SK-N-SH treated with all-trans-retinoic acid at 6 μM for 48 hours (cell line): ENCODE results near the gene PLCH2.

Experiments
- ARNTL ChIP-seq: fragments of 450-650 bp; formaldehyde crosslinking; IDR thresholded peaks from 2 replicates; pipeline ENCODE4 v1.5.0; 2020; ENCODE audit warnings: low read depth, mild to moderate bottlenecking, moderate library complexity, borderline replicate concordance
- BACH2 ChIP-seq: fragments of 250-450 bp; sonication (Bioruptor Pico); IDR thresholded peaks from 2 replicates; pipeline ENCODE4 v1.9.0; 2021; ENCODE audit warnings: mild to moderate bottlenecking, borderline replicate concordance
- ESRRG ChIP-seq: fragments of 250-450 bp; sonication (Bioruptor Pico); IDR thresholded peaks from 2 replicates; pipeline ENCODE4 v1.6.1; 2021; ENCODE audit warnings: mild to moderate bottlenecking
- ISL1 ChIP-seq: fragments of 250-450 bp; sonication (Bioruptor Pico); IDR thresholded peaks from 2 replicates; pipeline ENCODE4 v2.1.2; 2022; ENCODE audit warnings: mild to moderate bottlenecking, moderate library complexity
- PPARA ChIP-seq: fragments of 250-450 bp; sonication (Bioruptor Pico); IDR thresholded peaks from 2 replicates; pipeline ENCODE4 v1.5.0; 2020; ENCODE audit warnings: mild to moderate bottlenecking, borderline replicate concordance
- SNAI2 ChIP-seq: fragments of 250-450 bp; sonication (Bioruptor Pico); IDR thresholded peaks from 2 replicates; pipeline ENCODE4 v1.5.0; 2020; ENCODE audit warnings: mild to moderate bottlenecking, moderate library complexity
- TCF4 ChIP-seq: fragments of 250-450 bp; sonication (Bioruptor Pico); IDR thresholded peaks from 2 replicates; pipeline ENCODE4 v1.8.0; 2021; ENCODE audit warnings: mild to moderate bottlenecking, moderate library complexity, borderline replicate concordance
- TOX ChIP-seq: fragments of 250-450 bp; sonication (Bioruptor Pico); IDR thresholded peaks from 2 replicates; pipeline ENCODE4 v1.8.0; 2021; ENCODE audit warnings: mild to moderate bottlenecking, moderate library complexity, borderline replicate concordance
- ZC3H10 ChIP-seq: fragments of 250-450 bp; sonication (Bioruptor Pico); IDR thresholded peaks from 2 replicates; pipeline ENCODE4 v1.5.1; 2021; ENCODE audit warnings: mild to moderate bottlenecking, moderate library complexity
- ZFP3 ChIP-seq: fragments of 250-450 bp; sonication (Bioruptor Pico); IDR thresholded peaks from 2 replicates; pipeline ENCODE4 v1.5.0; 2020; ENCODE audit warnings: mild to moderate bottlenecking, moderate library complexity
- ZNF565 ChIP-seq: fragments of 450-650 bp; formaldehyde crosslinking; conservative IDR thresholded peaks from 2 replicates; pipeline ENCODE4 v1.5.0; 2020; ENCODE audit warnings: low read depth, mild to moderate bottlenecking, moderate library complexity
- TF ChIP-seq, protein P1 (sequence below): fragments of 250-450 bp; sonication (Bioruptor Pico); IDR thresholded peaks from 2 replicates; pipeline ENCODE4 v1.8.0; 2020; ENCODE audit warnings: mild to moderate bottlenecking, moderate library complexity, borderline replicate concordance
- TF ChIP-seq, protein P2 (sequence below): fragments of 250-450 bp; sonication (Bioruptor Pico); IDR thresholded peaks from 2 replicates; pipeline ENCODE4 v1.8.0; 2021; ENCODE audit warnings: low read depth, mild to moderate bottlenecking, moderate library complexity, borderline replicate concordance
- TF ChIP-seq, protein P3 (sequence below): fragments of 250-450 bp; sonication (Bioruptor Pico); IDR thresholded peaks from 2 replicates; pipeline ENCODE4 v1.5.1; 2021; ENCODE audit warnings: mild to moderate bottlenecking, moderate library complexity

DNA sequence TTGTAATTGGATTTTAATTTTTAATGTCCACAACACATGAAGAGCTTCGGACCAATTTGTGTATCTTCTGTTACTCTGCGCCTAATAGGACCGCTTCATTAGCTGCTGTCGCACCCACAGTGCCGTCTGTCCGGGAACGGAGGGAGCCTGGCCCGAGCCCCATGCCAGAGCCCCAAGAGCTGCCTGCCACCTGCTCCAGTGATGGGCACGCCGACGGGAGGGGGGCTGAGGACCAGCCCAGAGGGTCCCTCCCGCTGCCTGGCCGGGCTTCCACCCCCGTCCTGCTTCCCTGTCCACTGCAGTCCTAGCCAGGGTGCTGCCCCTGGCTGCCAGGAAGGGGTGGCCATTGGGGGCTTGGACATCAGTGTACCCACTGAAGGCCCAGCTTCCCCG is 30.3 kb upstream of the PLCH2 start:
- TF ChIP-seq, protein P1, sequence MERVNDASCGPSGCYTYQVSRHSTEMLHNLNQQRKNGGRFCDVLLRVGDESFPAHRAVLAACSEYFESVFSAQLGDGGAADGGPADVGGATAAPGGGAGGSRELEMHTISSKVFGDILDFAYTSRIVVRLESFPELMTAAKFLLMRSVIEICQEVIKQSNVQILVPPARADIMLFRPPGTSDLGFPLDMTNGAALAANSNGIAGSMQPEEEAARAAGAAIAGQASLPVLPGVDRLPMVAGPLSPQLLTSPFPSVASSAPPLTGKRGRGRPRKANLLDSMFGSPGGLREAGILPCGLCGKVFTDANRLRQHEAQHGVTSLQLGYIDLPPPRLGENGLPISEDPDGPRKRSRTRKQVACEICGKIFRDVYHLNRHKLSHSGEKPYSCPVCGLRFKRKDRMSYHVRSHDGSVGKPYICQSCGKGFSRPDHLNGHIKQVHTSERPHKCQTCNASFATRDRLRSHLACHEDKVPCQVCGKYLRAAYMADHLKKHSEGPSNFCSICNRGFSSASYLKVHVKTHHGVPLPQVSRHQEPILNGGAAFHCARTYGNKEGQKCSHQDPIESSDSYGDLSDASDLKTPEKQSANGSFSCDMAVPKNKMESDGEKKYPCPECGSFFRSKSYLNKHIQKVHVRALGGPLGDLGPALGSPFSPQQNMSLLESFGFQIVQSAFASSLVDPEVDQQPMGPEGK (CRISPR knock-in tag), result no peak
- no peak for TF ChIP-seq ISL1 (CRISPR knock-in tag)
- no peak for TF ChIP-seq ZC3H10 (CRISPR knock-in tag)
- TF ChIP-seq PPARA (CRISPR knock-in tag), result no peak
- no peak for TF ChIP-seq ZFP3
- TF ChIP-seq ARNTL (CRISPR knock-in tag), result no peak
- TF ChIP-seq, protein P2, sequence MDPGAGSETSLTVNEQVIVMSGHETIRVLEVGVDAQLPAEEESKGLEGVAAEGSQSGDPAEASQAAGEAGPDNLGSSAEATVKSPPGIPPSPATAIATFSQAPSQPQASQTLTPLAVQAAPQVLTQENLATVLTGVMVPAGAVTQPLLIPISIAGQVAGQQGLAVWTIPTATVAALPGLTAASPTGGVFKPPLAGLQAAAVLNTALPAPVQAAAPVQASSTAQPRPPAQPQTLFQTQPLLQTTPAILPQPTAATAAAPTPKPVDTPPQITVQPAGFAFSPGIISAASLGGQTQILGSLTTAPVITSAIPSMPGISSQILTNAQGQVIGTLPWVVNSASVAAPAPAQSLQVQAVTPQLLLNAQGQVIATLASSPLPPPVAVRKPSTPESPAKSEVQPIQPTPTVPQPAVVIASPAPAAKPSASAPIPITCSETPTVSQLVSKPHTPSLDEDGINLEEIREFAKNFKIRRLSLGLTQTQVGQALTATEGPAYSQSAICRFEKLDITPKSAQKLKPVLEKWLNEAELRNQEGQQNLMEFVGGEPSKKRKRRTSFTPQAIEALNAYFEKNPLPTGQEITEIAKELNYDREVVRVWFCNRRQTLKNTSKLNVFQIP (CRISPR knock-in tag), result no peak
- no peak for TF ChIP-seq TCF4 (CRISPR knock-in tag)
- TF ChIP-seq BACH2 (CRISPR knock-in tag), result no peak
- TF ChIP-seq, protein P3, sequence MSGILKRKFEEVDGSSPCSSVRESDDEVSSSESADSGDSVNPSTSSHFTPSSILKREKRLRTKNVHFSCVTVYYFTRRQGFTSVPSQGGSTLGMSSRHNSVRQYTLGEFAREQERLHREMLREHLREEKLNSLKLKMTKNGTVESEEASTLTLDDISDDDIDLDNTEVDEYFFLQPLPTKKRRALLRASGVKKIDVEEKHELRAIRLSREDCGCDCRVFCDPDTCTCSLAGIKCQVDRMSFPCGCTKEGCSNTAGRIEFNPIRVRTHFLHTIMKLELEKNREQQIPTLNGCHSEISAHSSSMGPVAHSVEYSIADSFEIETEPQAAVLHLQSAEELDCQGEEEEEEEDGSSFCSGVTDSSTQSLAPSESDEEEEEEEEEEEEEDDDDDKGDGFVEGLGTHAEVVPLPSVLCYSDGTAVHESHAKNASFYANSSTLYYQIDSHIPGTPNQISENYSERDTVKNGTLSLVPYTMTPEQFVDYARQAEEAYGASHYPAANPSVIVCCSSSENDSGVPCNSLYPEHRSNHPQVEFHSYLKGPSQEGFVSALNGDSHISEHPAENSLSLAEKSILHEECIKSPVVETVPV (CRISPR knock-in tag), result no peak
- TF ChIP-seq ZNF565 (CRISPR knock-in tag), result no peak
- TF ChIP-seq TOX (CRISPR knock-in tag), result no peak
- TF ChIP-seq ESRRG (CRISPR knock-in tag), result no peak
- no peak for TF ChIP-seq SNAI2
